ENCODE measurements around the gene RAB30. TPM values are rescaled to one million over a fixed set of nuclear protein-coding genes. Genes with fewer than 3 reads are reported as not detected.

RAB30 gene
- polyA plus RNA-seq, 3 donors = 0.11 to 0.67 (median 0.54) TPM

DNA sequence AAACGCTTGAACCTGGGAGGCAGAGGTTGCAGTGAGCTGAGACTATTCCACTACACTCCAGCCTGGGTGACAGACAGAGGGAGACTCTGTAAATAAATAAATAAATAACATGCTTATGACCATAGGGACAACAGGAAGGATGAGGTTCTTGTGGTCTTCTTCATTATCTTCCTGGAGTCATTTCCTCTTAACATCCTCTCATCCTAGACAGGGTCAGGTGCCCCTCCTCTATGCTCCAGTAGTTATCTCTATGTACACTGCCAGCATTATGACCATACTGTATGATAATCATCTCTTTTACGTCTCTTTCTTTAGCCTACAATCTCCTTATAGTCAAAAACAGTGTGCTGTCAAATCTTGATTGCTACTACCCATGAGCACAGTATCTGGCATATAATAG is 17.7 kb downstream of the RAB30 start:
- Histone ChIP-seq H3K27me3 (ENCODE audit: control insufficient read depth in 2 of 2, insufficient read depth in 2 of 2, low read length in 2 of 2) (no peaks in the 10 kb centered on the region), H3K9ac (ENCODE audit: insufficient read depth, low read length, poor library complexity, severe bottlenecking) (no peak overlapping the region), H3K4me2 (replicated peaks; ENCODE audit: extremely low read depth, low read length, poor library complexity, severe bottlenecking) (no peak overlapping the region), H3K4me3 (replicated peaks in 1 of 3; ENCODE audit: low read depth in 2 of 3, low read length in 3 of 3) (no peak overlapping the region), H3K4me1 (ENCODE audit: control insufficient read depth in 1 of 2, insufficient read depth in 2 of 2, low read length in 2 of 2) (peaks cover 0 to 2% of the 10 kb centered on the region in 2 donors), H2AFZ (ENCODE audit: insufficient read depth, low read depth, low read length, poor library complexity, severe bottlenecking) (no peak overlapping the region), H3K9me3 (replicated peaks in 1 of 2; ENCODE audit: control insufficient read depth in 1 of 2, insufficient read depth in 1 of 2, low read length in 2 of 2) (no peaks in the 10 kb centered on the region), H3K79me2 (ENCODE audit: insufficient read depth, low read length) (no peaks in the 10 kb centered on the region), H3K27ac (ENCODE audit: low read depth in 1 of 2, low read length in 2 of 2) (no peak overlapping the region), H4K20me1 (ENCODE audit: insufficient read depth, low read length) (no peaks in the 10 kb centered on the region), H3K36me3 (replicated peaks in 1 of 2; ENCODE audit: control insufficient read depth in 1 of 2, insufficient read depth in 2 of 2, low read length in 2 of 2) (no peaks in the 10 kb centered on the region)
- H3K36me3 Mint-ChIP-seq = no peaks in the 10 kb centered on the region
- no peak overlapping the region for H3K27ac Mint-ChIP-seq
- intact Hi-C loops (cut with micrococcal nuclease) = no loop called here
- TF ChIP-seq CTCF (IDR thresholded peaks at IDR 0.05) = no peak
- H3K4me1 Mint-ChIP-seq = peaks cover 8% of the 10 kb centered on the region
- no peak overlapping the region for H3K4me3 Mint-ChIP-seq
- peaks cover 0 to 2% (median 0%) of the 10 kb centered on the region in 7 donors for H3K9me3 Mint-ChIP-seq
- WGBS (ENCODE audit: insufficient coverage) = no CpG with 5 or more reads among the region's 2 CpGs
- no peak for DNase-seq
- peaks cover 0 to 7% (median 7%) of the 10 kb centered on the region in 3 donors for H3K27me3 Mint-ChIP-seq (ENCODE audit: low read depth in 3 of 3)

GRCh38 chr11:83051760-83052671 is 19.7 kb downstream of the RAB30 start:
- DNase-seq = no peak
- Histone ChIP-seq H3K4me2 (replicated peaks; ENCODE audit: extremely low read depth, low read length, poor library complexity, severe bottlenecking) (no peak overlapping the region), H3K4me1 (ENCODE audit: control insufficient read depth in 1 of 2, insufficient read depth in 2 of 2, low read length in 2 of 2) (peaks cover 0 to 2% of the 10 kb centered on the region in 2 donors), H3K27me3 (ENCODE audit: control insufficient read depth in 2 of 2, insufficient read depth in 2 of 2, low read length in 2 of 2) (no peaks in the 10 kb centered on the region), H3K4me3 (replicated peaks in 1 of 3; ENCODE audit: low read depth in 2 of 3, low read length in 3 of 3) (no peak overlapping the region), H3K9ac (ENCODE audit: insufficient read depth, low read length, poor library complexity, severe bottlenecking) (no peak overlapping the region), H2AFZ (ENCODE audit: insufficient read depth, low read depth, low read length, poor library complexity, severe bottlenecking) (no peak overlapping the region), H3K27ac (ENCODE audit: low read depth in 1 of 2, low read length in 2 of 2) (no peak overlapping the region), H3K9me3 (replicated peaks in 1 of 2; ENCODE audit: control insufficient read depth in 1 of 2, insufficient read depth in 1 of 2, low read length in 2 of 2) (no peaks in the 10 kb centered on the region), H4K20me1 (ENCODE audit: insufficient read depth, low read length) (no peaks in the 10 kb centered on the region), H3K79me2 (ENCODE audit: insufficient read depth, low read length) (no peaks in the 10 kb centered on the region), H3K36me3 (replicated peaks in 1 of 2; ENCODE audit: control insufficient read depth in 1 of 2, insufficient read depth in 2 of 2, low read length in 2 of 2) (no peaks in the 10 kb centered on the region)
- H3K27me3 Mint-ChIP-seq (ENCODE audit: low read depth in 3 of 3) = peaks cover 0 to 10% (median 1%) of the 10 kb centered on the region in 3 donors
- peaks cover 8% of the 10 kb centered on the region for H3K4me1 Mint-ChIP-seq
- no peaks in the 10 kb centered on the region for H3K9me3 Mint-ChIP-seq
- TF ChIP-seq CTCF (IDR thresholded peaks at IDR 0.05) = no peak
- no peak overlapping the region for H3K4me3 Mint-ChIP-seq
- 92% methylated on average over 2 of the region's 6 CpGs for WGBS (ENCODE audit: insufficient coverage)
- intact Hi-C loops (cut with micrococcal nuclease) = no loop called here
- no peak overlapping the region for H3K27ac Mint-ChIP-seq
- H3K36me3 Mint-ChIP-seq = no peaks in the 10 kb centered on the region

Measured in CD14-positive monocyte (primary cell).